Activated CD8-positive, alpha-beta memory T cell treated with anti-CD3 and anti-CD28 coated beads for 36 hours (primary cell): ENCODE data around the gene GJC1. TPM values are rescaled to one million over a fixed set of nuclear protein-coding genes. Genes with fewer than 3 reads are reported as not detected.

Experiments
- CTCF ChIA-PET: fragments of 350-600 bp; sonication (Branson Sonifier 250); formaldehyde crosslinking; loops from one replicate; lab custom pipeline; 2021; ENCODE audit warnings: antibody characterized with exemption; lab: Charles Lee
- POLR2A ChIA-PET: fragments of 350-600 bp; sonication (Branson Sonifier 250); formaldehyde crosslinking; loops from one replicate; lab custom pipeline; 2021; ENCODE audit warnings: antibody characterized with exemption; lab: Charles Lee
- total RNA-seq, 2 experiments: library from RNA; stranded (reverse); gene quantifications; one replicate each; pipeline ENCODE4 v1.2.3, GENCODE V29; 2021

The GJC1 gene
- total RNA-seq, 2 experiments from 2014 or later, result 8.6 to 8.8 TPM

- ChIA-PET POLR2A (no interaction called here), CTCF (no interaction called here)
Measured at GRCh38 chr17:44786551-44787081, 43.5 kb downstream of the GJC1 start.

GRCh38 chr17:44785921-44786320 is 44.2 kb downstream of the GJC1 start:
- ChIA-PET POLR2A (no interaction called here), CTCF (interaction anchor here (1.1 kb wide), 1 partner anchor 11 kb away, joined by 3 read pairs; no protein-coding TSS in a partner anchor)

DNA sequence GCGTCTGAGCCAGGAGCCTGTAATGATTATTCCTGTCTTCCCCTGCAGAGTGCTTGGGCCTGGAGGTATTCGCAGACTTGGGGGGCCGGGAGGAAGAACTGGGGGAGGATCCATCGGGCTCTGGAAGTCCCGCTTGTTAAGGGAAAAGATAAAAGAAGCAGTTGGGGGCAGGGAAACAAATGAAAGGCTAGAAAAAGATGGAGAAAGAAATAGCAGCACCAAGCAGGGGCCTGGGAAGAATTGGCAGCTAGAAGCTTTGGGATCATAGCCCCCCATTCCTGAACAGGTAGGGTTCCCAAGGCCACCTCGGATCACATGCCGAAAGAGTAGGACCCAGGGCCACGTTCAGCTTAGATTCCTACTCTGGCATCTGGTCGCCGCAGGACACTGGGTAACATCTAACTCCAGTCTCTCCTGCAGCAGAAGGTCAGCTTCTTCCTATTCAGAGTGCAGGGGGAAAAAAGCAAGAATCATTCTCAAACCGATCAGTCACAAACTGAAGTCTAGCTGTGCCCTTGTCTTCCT is 47.7 kb downstream of the GJC1 start:
- CTCF ChIA-PET, result interaction anchor here (2.5 kb wide), 1 partner anchor 83 kb away, joined by 10 read pairs; no protein-coding TSS in a partner anchor
- POLR2A ChIA-PET, result no interaction called here

DNA sequence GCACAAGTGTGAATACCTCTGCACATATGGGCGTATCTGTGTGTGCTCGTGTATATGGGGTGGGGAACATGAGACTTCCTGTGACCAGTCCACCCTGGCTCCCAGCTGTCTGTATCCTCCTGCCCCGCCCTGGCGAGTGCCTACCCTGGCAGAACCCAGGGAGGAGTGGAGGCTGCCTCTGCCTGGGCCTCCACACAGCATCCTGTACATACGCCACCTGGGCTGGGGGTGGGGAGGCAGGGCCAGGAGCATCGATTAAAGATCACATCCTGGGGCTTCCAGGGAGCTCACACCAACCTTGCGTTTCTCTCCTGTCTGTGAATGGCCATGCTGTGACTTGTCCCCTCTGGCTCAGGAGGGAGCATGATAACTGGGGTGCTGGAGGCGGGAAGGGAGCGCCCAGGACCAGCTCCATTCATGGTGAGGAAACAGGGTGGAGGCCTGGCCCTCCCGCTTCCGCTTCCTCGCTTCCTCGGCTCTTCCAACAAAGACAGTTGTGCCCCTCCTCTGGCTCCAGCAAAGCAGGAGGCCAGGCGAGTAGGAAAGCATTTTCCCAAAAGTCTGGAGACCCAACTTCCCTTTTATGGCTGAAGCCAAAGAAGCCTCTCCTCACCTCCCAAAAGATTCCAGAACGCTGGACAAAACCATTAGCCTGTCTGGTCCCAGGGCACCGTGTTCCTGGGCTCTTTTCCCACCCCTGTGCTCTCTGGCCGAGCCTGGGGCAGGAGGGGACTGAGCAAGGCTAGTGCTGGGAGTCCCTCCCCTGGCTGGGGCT is 48.3 kb downstream of the GJC1 start:
- ChIA-PET CTCF (interaction anchor here (8.0 kb wide), 1 partner anchor 85 kb away, joined by 94 read pairs; no protein-coding TSS in a partner anchor), POLR2A (no interaction called here)

- ChIA-PET CTCF (interaction anchor here (0.6 to 8.0 kb wide), 2 partner anchors 47 to 86 kb away, joined by 3 to 94 read pairs; no protein-coding TSS in a partner anchor), POLR2A (no interaction called here)
Measured at GRCh38 chr17:44780845-44781480, 49.1 kb downstream of the GJC1 start.

- ChIA-PET CTCF (interaction anchor here (0.6 to 8.0 kb wide), 8 partner anchors 49 to 374 kb away, joined by 3 to 94 read pairs (median 4); partner anchors contain the start of gene EFTUD2), POLR2A (interaction anchor here (0.5 kb wide), 1 partner anchor 24 kb away, joined by 3 read pairs; no protein-coding TSS in a partner anchor)
Measured at GRCh38 chr17:44780161-44780560, 49.9 kb downstream of the GJC1 start.

- POLR2A ChIA-PET, result interaction anchor here (0.5 kb wide), 1 partner anchor 24 kb away, joined by 3 read pairs; no protein-coding TSS in a partner anchor
- CTCF ChIA-PET, result interaction anchor here (0.5 to 8.0 kb wide), 15 partner anchors 11 to 1419 kb away, joined by 3 to 94 read pairs (median 4); partner anchors contain the start of gene EFTUD2
Measured at GRCh38 chr17:44779211-44780025, 50.7 kb downstream of the GJC1 start.

DNA sequence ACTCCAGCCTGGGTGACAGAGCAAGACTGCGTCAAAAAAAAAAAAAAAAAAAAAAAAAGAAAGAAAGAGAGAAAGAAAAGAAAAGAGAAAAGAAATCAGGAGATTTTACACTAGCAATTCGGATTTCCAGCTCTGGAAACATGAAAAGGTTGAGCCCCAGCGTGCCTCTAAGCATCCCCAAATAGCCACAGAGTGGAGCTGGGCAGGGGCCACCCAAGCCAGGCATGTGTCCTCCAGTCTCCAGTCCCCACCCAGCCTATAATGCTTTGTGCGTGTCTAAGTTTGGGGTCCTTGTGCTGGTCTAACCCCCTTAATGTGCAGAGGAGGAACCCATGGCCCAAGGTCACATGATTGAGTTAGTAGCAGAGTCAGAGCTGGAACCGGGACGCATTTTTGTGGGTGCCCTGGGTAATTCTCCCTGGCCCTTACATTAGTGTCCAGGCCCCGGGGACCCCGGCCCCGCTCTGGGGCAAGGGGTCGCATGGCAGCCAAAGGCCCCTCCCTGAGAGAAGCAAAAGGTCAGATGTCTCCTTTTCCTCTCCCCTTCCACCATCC is 51.4 kb downstream of the GJC1 start:
- CTCF ChIA-PET, result interaction anchor here (0.5 to 8.0 kb wide), 13 partner anchors 12 to 675 kb away, joined by 3 to 94 read pairs (median 4); partner anchors contain the start of gene EFTUD2
- POLR2A ChIA-PET, result no interaction called here

DNA sequence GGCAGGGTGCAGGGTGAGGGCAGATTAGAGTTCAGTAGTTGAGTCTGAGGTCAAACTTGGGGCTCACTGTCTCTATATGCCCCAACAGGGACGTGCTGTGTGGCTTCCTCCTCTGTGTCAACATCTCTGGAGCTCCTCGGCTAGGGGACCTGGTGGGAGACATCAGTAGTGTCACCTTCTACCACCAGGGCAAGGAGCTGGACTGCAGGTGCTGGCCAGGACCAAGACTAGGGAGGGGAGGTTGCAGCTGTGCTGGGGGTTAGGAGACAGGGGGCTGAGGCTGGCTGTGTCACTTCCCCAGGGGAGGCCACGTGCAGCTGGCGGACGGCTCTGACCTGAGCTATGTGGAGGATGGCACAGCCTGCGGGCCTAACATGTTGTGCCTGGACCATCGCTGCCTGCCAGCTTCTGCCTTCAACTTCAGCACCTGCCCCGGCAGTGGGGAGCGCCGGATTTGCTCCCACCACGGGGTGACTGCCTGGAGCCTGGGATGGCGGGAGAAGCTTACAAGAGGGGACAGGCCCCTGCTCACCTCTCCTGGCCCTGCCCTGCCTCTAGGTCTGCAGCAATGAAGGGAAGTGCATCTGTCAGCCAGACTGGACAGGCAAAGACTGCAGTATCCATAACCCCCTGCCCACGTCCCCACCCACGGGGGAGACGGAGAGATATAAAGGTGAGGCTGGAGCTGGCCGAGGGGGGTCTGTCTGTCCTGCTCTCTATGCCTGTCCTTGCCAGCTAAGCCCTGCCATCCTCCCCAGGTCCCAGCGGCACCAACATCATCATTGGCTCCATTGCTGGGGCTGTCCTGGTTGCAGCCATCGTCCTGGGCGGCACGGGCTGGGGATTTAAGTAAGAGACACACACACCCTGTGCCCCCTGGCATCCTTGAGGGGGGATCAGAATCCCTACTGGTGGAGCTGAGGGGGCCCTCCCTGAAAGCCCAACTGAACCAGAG is 52.4 kb downstream of the GJC1 start:
- POLR2A ChIA-PET, result interaction anchor here (0.6 kb wide), 1 partner anchor 106 kb away, joined by 4 read pairs; no protein-coding TSS in a partner anchor

GRCh38 chr17:44776628-44777393 is 53.3 kb downstream of the GJC1 start:
- POLR2A ChIA-PET, result interaction anchor here (0.6 kb wide), 2 partner anchors 107 to 244 kb away, joined by 3 to 4 read pairs; no protein-coding TSS in a partner anchor
- CTCF ChIA-PET, result interaction anchor here (0.6 to 8.0 kb wide), 3 partner anchors 77 to 90 kb away, joined by 3 to 94 read pairs (median 3); partner anchors contain the start of gene CCDC43

More for the DNA sequence above, 52.4 kb downstream of the GJC1 start:
- CTCF ChIA-PET, result interaction anchor here (0.8 to 8.0 kb wide), 7 partner anchors 13 to 243 kb away, joined by 3 to 94 read pairs (median 4); partner anchors contain the start of gene CCDC43

DNA sequence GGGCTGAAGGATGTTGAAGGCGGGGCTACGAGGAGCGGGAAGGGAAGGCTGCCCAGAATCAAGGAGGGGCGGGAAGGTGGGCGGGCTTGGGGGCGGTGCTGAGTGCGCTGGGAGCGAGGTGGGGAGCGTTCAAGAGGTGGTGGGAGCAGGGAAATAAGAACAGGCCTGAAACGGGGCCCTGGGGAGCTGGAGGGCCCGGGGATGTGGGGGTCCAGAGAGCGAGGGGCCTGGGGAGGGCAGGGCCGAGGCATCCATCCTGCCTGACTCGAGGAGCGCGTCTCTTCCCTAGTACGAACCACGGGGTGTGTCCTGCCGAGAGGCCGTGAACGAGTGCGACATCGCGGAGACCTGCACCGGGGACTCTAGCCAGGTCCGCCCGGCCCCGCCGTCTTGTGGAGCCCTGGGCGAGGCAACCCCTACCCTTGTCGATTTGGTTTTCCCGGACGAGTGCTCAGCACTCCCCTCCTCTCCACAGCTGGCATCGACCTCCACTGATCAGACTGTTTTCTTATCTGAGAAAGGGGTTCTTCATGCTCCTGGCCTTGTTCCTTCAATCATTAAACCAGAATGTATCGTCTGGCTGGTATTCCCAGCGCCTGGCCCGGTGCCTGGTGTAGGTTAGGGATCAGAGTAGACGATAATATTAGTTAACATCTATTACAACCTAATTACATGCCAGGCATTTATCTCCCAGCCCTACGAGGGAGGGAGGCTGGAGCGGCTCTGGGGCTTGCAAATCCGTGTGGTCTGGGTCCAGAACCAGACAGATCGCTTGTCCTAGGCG is 54.1 kb downstream of the GJC1 start:
- ChIA-PET CTCF (interaction anchor here (0.6 to 8.0 kb wide), 11 partner anchors 13 to 359 kb away, joined by 3 to 94 read pairs (median 3); partner anchors contain the start of genes ACBD4, CCDC43 and EFTUD2), POLR2A (interaction anchor here (0.6 kb wide), 1 partner anchor 245 kb away, joined by 3 read pairs; no protein-coding TSS in a partner anchor)

GRCh38 chr17:44775136-44775837 is 54.8 kb downstream of the GJC1 start:
- ChIA-PET CTCF (interaction anchor here (0.6 to 8.0 kb wide), 11 partner anchors 12 to 360 kb away, joined by 3 to 94 read pairs (median 3); partner anchors contain the start of genes ACBD4 and EFTUD2), POLR2A (no interaction called here)

GRCh38 chr17:44774271-44775135 is 55.6 kb downstream of the GJC1 start:
- ChIA-PET POLR2A (no interaction called here), CTCF (interaction anchor here (0.7 to 8.0 kb wide), 6 partner anchors 11 to 104 kb away, joined by 3 to 94 read pairs (median 3); no protein-coding TSS in a partner anchor)
